ENCODE data around the gene PARD3. TPM values are rescaled to one million over a fixed set of nuclear protein-coding genes. Genes with fewer than 3 reads are reported as not detected.
"Not testable (repeated sequence)": the region's sequence is repeated elsewhere in the genome, so short reads cannot be mapped to it uniquely, and the experiment has no call there.

The PARD3 gene
- total RNA-seq, 2 experiments from 2014 or later = 0.29 to 0.94 TPM

DNA sequence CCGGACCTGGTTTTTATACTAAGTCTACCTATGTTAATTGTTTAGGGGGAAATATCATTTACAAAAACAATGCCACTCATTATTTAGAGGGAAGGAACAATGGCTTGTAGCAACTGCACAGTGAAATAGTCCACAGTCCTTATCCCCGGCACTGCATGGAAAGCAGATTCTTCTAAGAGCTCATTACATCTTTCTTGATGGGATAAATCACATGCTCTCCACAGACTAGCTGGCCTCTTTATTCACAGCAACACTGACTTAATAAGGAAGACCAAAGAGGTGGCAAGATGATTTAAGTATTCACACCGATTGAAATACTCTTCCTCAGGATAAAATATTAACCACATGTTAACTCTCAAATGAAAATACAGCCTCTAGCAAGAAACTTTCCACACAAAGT, 349.4 kb downstream of the PARD3 start:
- ATAC-seq (no peak), DNase-seq (no peak)
- Mint-ChIP-seq H3K9me3 (ENCODE audit: low read depth) (peaks cover 3% of the 10 kb centered on the region), H3K36me3 (no peaks in the 10 kb centered on the region), H3K27me3 (no peaks in the 10 kb centered on the region), H3K4me1 (no peaks in the 10 kb centered on the region), H3K4me3 (no peak overlapping the region), H3K27ac (no peak overlapping the region)
- CTCF ChIA-PET = no interaction called here

- CTCF ChIA-PET = no interaction called here
- Mint-ChIP-seq H3K27me3 (no peaks in the 10 kb centered on the region), H3K9me3 (ENCODE audit: low read depth) (peaks cover 3% of the 10 kb centered on the region), H3K4me3 (no peak overlapping the region), H3K27ac (no peak overlapping the region), H3K36me3 (no peaks in the 10 kb centered on the region), H3K4me1 (no peaks in the 10 kb centered on the region)
- DNase-seq (no peak), ATAC-seq (no peak)
These were observed 350.5 kb downstream of the PARD3 start for GRCh38 chr10:34464591-34464990.

GRCh38 chr10:34464000-34464399, 351.1 kb downstream of the PARD3 start:
- DNase-seq (no peak), ATAC-seq (no peak)
- Mint-ChIP-seq H3K9me3 (ENCODE audit: low read depth) (peaks cover 3% of the 10 kb centered on the region), H3K4me3 (no peak overlapping the region), H3K27me3 (no peaks in the 10 kb centered on the region), H3K27ac (no peak overlapping the region), H3K4me1 (no peaks in the 10 kb centered on the region), H3K36me3 (no peaks in the 10 kb centered on the region)
- CTCF ChIA-PET = no interaction called here

GRCh38 chr10:34462993-34463392, 352.1 kb downstream of the PARD3 start:
- Mint-ChIP-seq H3K36me3 (no peaks in the 10 kb centered on the region), H3K27ac (no peak overlapping the region), H3K9me3 (ENCODE audit: low read depth) (peaks cover 3% of the 10 kb centered on the region), H3K27me3 (no peaks in the 10 kb centered on the region), H3K4me3 (no peak overlapping the region), H3K4me1 (no peaks in the 10 kb centered on the region)
- CTCF ChIA-PET = no interaction called here
- ATAC-seq (no peak), DNase-seq (no peak)

GRCh38 chr10:34462056-34462455, 353.0 kb downstream of the PARD3 start:
- CTCF ChIA-PET = no interaction called here

DNA sequence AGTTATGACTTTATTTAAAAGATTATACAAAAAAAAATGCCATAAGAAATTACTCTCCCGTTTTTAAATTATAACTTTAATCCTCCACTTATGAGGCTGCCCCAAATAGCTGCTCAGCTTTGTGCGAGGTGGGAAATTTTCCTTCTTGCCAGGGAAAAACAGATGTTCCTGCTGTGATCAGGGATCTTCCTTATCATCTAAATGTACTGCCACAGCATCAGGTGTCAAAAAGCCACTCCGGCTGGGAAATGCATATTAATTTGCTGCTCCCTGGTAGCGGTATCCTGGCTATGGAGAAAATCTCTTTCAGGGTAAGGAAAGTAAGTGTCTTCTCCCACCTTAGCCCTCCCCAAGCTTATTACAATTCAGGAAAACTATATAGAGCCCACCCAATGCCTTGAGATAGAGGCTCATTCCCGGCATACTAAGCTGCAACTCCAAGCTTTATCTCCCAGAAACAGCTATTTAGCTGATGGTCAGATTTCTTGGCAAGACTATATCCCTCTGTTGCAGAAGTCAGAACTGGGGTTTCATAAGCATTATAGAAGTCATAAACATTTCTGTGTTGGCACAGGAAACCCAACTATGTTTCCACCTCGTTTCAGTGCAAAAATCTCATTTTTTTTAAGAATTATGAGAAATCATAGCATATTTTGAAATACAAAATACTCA, 360.4 kb downstream of the PARD3 start:
- Mint-ChIP-seq H3K9me3 (ENCODE audit: low read depth) (no peaks in the 10 kb centered on the region), H3K4me1 (no peaks in the 10 kb centered on the region), H3K27ac (no peak overlapping the region), H3K27me3 (no peaks in the 10 kb centered on the region), H3K4me3 (no peak overlapping the region), H3K36me3 (no peaks in the 10 kb centered on the region)
- CTCF ChIA-PET = no interaction called here
- DNase-seq = no peak
- no peak for ATAC-seq

More at GRCh38 chr10:34462056-34462455, 353.0 kb downstream of the PARD3 start:
- H3K36me3 Mint-ChIP-seq = no peaks in the 10 kb centered on the region
- H3K27ac Mint-ChIP-seq = no peak overlapping the region
- no peaks in the 10 kb centered on the region for H3K27me3 Mint-ChIP-seq
- H3K4me3 Mint-ChIP-seq = no peak overlapping the region
- ATAC-seq (no peak), DNase-seq (no peak)
- H3K9me3 Mint-ChIP-seq (ENCODE audit: low read depth) = peaks cover 3% of the 10 kb centered on the region
- no peaks in the 10 kb centered on the region for H3K4me1 Mint-ChIP-seq

GRCh38 chr10:34449836-34450235, 365.3 kb downstream of the PARD3 start:
- CTCF ChIA-PET = no interaction called here

GRCh38 chr10:34446049-34446448, 369.0 kb downstream of the PARD3 start:
- no peaks in the 10 kb centered on the region for H3K36me3 Mint-ChIP-seq

More at GRCh38 chr10:34449836-34450235, 365.3 kb downstream of the PARD3 start:
- Mint-ChIP-seq H3K9me3 (ENCODE audit: low read depth) (no peaks in the 10 kb centered on the region), H3K4me1 (no peaks in the 10 kb centered on the region), H3K4me3 (no peak overlapping the region), H3K27ac (no peak overlapping the region), H3K27me3 (no peaks in the 10 kb centered on the region), H3K36me3 (no peaks in the 10 kb centered on the region)
- no peak for ATAC-seq
- DNase-seq = no peak

GRCh38 chr10:34444223-34445183, 370.6 kb downstream of the PARD3 start:
- no peak overlapping the region for H3K4me3 Mint-ChIP-seq
- ATAC-seq = no peak
- H3K27me3 Mint-ChIP-seq = no peaks in the 10 kb centered on the region
- no peaks in the 10 kb centered on the region for H3K9me3 Mint-ChIP-seq (ENCODE audit: low read depth)
- H3K27ac Mint-ChIP-seq = no peak overlapping the region
- no peak for DNase-seq
- no peaks in the 10 kb centered on the region for H3K36me3 Mint-ChIP-seq
- CTCF ChIA-PET = no interaction called here
- no peaks in the 10 kb centered on the region for H3K4me1 Mint-ChIP-seq

More at GRCh38 chr10:34446049-34446448, 369.0 kb downstream of the PARD3 start:
- CTCF ChIA-PET = interaction anchor here (0.6 kb wide), 1 partner anchor 433 kb away, joined by 3 read pairs; no protein-coding TSS in a partner anchor
- ATAC-seq = no peak
- H3K27me3 Mint-ChIP-seq = no peaks in the 10 kb centered on the region
- no peak overlapping the region for H3K4me3 Mint-ChIP-seq
- no peaks in the 10 kb centered on the region for H3K4me1 Mint-ChIP-seq
- H3K9me3 Mint-ChIP-seq (ENCODE audit: low read depth) = no peaks in the 10 kb centered on the region
- DNase-seq = no peak
- no peak overlapping the region for H3K27ac Mint-ChIP-seq

- H3K36me3 Mint-ChIP-seq; CTCF ChIA-PET; H3K4me1 Mint-ChIP-seq; H3K27me3 Mint-ChIP-seq; DNase-seq; ATAC-seq; H3K4me3 Mint-ChIP-seq; H3K9me3 Mint-ChIP-seq (ENCODE audit: low read depth); H3K27ac Mint-ChIP-seq: not testable (repeated sequence)
These were observed 375.7 kb downstream of the PARD3 start for GRCh38 chr10:34439386-34439785.

DNA sequence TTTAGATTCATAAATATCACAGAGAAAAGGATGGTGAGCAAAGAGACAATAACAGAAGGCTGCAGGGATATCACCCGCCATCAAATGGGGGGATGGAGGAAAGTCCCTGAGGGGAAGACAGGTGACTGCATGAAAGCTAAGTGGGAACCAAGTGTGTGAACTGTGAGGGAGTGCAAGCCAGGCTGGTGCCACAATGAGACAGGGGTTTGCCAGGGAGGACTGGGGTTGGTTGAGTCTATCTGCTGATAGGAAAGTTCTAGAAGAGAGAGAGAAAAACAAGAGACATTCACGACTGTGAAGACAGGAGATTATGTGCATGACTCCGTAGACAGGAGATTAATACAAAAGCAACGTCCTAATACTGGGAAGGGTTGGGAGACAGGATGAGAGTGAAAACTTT, 376.4 kb downstream of the PARD3 start:
- DNase-seq (no peak), ATAC-seq (no peak)
- no peak overlapping the region for H3K27ac Mint-ChIP-seq
- no peak overlapping the region for H3K4me3 Mint-ChIP-seq
- no peaks in the 10 kb centered on the region for H3K27me3 Mint-ChIP-seq
- H3K9me3 Mint-ChIP-seq (ENCODE audit: low read depth) = no peaks in the 10 kb centered on the region
- CTCF ChIA-PET = no interaction called here
- no peaks in the 10 kb centered on the region for H3K36me3 Mint-ChIP-seq
- H3K4me1 Mint-ChIP-seq = no peaks in the 10 kb centered on the region

- CTCF ChIA-PET = no interaction called here
- ATAC-seq (no peak), DNase-seq (no peak)
- Mint-ChIP-seq H3K27me3 (no peaks in the 10 kb centered on the region), H3K4me1 (no peaks in the 10 kb centered on the region), H3K9me3 (ENCODE audit: low read depth) (no peaks in the 10 kb centered on the region), H3K4me3 (no peak overlapping the region), H3K36me3 (no peaks in the 10 kb centered on the region), H3K27ac (no peak overlapping the region)
These were observed 377.2 kb downstream of the PARD3 start for GRCh38 chr10:34437906-34438305.

GRCh38 chr10:34434119-34434594, 380.9 kb downstream of the PARD3 start:
- CTCF ChIA-PET = no interaction called here
- Mint-ChIP-seq H3K27me3 (no peaks in the 10 kb centered on the region), H3K4me1 (no peaks in the 10 kb centered on the region), H3K9me3 (ENCODE audit: low read depth) (peaks cover 4% of the 10 kb centered on the region), H3K27ac (no peak overlapping the region), H3K4me3 (no peak overlapping the region), H3K36me3 (no peaks in the 10 kb centered on the region)
- no peak for ATAC-seq
- no peak for DNase-seq

All from activated CD8-positive, alpha-beta memory T cell treated with anti-CD3 and anti-CD28 coated beads, Interleukin-2, amount 10 ng/mL, durations not matched to agents 7 days and 5 days (primary cell).